RKO (cell line): ENCODE results near the gene RBM45.
"Not testable (repeated sequence)": the region's sequence is repeated elsewhere in the genome, so short reads cannot be mapped to it uniquely, and the experiment has no call there.

Experiments used
- DNase-seq: peaks from one replicate; pipeline ENCODE4 v3.0.0-alpha.2; 2016; ENCODE audit warnings: low spot score

Gene RBM45, protein sequence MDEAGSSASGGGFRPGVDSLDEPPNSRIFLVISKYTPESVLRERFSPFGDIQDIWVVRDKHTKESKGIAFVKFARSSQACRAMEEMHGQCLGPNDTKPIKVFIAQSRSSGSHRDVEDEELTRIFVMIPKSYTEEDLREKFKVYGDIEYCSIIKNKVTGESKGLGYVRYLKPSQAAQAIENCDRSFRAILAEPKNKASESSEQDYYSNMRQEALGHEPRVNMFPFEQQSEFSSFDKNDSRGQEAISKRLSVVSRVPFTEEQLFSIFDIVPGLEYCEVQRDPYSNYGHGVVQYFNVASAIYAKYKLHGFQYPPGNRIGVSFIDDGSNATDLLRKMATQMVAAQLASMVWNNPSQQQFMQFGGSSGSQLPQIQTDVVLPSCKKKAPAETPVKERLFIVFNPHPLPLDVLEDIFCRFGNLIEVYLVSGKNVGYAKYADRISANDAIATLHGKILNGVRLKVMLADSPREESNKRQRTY

GRCh38 chr2:178112202-178113152, at the start of gene RBM45:
Gene RBM45, plus strand, starts transcription at chr2:178112437. Its CDS starts 110 bp downstream, at chr2:178112547.
- peak; percentile 92 for DNase-seq

DNA sequence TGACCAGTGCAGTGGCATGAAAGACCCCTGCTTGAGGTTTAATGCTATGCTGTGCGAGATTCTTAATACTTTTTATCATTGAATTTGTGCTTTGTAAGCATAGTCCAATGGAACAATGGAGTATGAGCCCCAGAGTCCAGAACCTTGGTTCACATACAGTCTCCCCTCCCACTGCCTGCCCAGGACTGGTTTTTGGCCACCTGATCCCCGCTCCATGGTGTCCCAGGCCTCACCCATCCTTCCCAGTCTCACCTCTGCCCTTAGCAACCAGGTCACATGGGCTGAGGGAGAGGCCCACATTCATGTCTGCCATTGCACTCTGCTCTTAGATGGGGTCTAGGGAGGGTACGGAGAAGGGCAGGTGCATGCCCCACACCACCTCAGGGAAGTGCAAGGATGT, 45.9 kb upstream of the RBM45 start:
- no peak for DNase-seq

- DNase-seq = no peak
Observed at GRCh38 chr2:178066890-178067669, 45.2 kb upstream of the RBM45 start.

DNA sequence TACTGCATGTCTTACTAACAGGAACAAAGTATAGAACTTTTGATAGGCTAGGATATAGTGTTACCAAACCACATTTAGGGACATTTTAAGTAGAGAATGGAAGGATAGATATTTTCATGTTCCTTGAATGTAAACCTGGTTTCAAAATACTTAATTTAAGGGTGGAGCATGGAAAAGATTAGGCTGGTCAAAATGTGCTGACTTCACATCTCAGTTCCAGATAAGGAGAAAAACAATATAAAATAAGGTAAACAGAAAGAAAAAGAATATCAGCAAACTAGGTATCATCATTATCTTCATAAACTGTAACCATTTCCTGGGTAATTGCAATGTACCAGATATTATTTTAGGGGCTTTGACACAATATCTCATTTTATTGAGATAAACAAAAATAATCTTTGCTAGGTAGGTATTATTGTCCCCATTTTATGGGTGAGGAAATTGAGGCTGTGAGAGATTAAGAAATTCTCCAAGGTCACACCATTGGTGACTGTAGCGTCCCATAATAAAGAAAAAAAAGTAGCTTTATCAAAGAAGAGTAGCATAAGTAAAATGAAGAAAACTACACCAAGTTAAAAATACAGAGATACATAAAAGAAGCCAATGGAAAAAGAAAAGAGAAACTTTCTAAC, 43.3 kb upstream of the RBM45 start:
- DNase-seq = no peak

DNA sequence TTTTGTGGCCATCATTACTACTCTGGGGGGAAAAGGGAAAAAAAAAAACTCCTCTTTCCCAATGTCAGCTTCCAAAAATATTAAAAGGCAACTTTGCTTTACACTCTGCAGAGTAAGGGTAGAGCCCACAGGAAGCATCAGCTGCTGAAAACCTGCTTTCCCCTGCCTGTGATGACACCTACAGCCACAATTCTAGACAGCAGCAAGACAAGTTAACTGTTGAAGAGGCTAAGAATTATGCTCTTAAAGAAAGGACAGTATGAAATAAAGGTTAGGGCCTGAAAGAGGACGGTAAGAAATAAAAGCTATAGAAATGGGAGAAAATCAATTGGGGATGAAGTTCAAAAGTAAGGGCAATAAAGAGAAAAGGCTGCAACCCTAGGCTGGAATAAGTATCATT, 42.7 kb upstream of the RBM45 start:
- peak; percentile 32 for DNase-seq

DNA sequence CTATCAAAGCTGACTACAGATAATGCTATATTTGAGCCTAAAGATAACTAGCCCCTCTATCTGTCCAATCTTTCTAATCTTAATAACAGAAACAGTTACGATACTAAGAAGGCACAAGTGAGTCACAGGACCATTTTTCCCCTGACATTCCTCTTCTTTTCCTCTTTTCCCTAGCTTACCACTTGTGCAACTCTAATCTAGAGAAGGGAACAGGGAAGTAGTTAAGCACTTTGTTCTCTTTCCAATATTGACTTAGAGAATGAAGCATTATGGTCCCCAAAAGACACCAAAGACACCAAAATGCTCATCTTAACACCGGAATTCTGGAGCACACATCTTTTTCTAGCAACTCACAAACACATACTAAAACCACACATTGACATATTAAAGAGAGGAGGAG, 41.4 kb upstream of the RBM45 start:
- no peak for DNase-seq

GRCh38 chr2:178072000-178072382, 40.2 kb upstream of the RBM45 start:
- DNase-seq = no peak

GRCh38 chr2:178072383-178073301, 39.6 kb upstream of the RBM45 start, which contains the start of gene PDE11A:
Gene PDE11A, minus strand, starts transcription at chr2:178072777. Its CDS starts 340 bp downstream, at chr2:178072437.
- peak; percentile 94 for DNase-seq

GRCh38 chr2:178074123-178075005, 37.9 kb upstream of the RBM45 start:
- DNase-seq = peak; percentile 8

- DNase-seq = no peak
Observed at GRCh38 chr2:178075006-178075326, 37.3 kb upstream of the RBM45 start.

- no peak for DNase-seq
Observed at GRCh38 chr2:178076130-178076529, 36.1 kb upstream of the RBM45 start.

- not testable (repeated sequence) for DNase-seq
Observed at GRCh38 chr2:178079279-178079678, 33.0 kb upstream of the RBM45 start.

- DNase-seq = no peak
Observed at GRCh38 chr2:178082408-178083045, 29.7 kb upstream of the RBM45 start.

DNA sequence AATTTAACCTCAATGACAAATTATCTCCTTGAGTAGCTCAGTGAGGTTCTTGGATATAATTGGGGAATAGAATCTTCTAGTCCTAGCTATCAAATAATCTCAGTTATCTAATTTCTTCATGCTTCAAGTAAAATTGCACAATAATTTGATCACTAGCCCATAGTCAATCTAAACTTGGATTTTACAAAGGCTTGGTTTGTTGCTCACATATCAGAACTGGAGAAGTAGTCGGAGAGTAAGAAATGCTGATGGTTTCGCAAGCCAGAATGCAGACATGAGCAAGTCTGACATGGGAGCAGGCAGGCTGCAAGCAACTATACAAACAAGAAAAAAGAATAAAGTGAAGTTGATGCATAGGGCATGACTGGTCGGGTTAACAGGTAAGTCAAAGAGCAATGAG, 28.0 kb upstream of the RBM45 start:
- DNase-seq = no peak

DNA sequence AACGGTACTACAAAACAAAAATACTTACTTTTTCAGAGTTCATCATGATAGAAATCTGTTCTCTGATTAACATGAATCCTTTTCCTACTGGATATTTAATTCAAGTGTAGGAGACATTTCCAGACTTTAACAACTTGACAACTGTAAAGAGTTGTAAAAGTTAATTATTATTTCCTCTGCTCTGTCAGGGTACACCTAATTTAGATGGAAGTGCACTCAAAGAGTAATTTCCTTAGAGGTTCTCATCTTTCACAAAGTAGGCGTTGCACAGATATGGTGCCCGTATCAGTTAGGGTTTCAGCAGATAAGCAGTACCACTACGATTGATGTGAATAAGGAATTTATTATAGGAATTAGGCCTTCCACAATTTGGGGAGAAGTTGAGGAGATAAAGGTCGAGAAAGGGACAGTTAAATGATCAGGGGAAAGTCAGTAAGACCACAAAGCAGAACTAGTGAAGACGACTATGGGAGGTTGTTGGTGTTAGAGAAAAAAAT, 23.4 kb upstream of the RBM45 start:
- no peak for DNase-seq

GRCh38 chr2:178093471-178093870, 18.8 kb upstream of the RBM45 start:
- DNase-seq = no peak

- DNase-seq = peak; percentile 36
Observed at GRCh38 chr2:178101321-178102079, 10.7 kb upstream of the RBM45 start.

GRCh38 chr2:178105566-178105965, 6.7 kb upstream of the RBM45 start:
- DNase-seq = no peak
